GM12878 (cell line): ENCODE results near the gene SGMS1. TPM values are rescaled to one million over a fixed set of nuclear protein-coding genes. Genes with fewer than 3 reads are reported as not detected.

Experiments
- ATAC-seq: fragments of 200-7000 bp; cut with Tn5 transposase; 3 replicates; pipeline ENCODE4 v1.9.1; 2020; ENCODE audit warnings: mild to moderate bottlenecking, moderate library complexity
- BruUV-seq: library from RNA; stranded (reverse); fragments of 400-500 nt; replicated peaks from 2 replicates; lab custom pipeline; 2021; lab: Mats Ljungman, UMichigan
- CTCF ChIA-PET: fragments of 300-600 bp; sonication (Branson Sonifier 250); formaldehyde crosslinking; extraction: SDS; loops from one replicate; lab custom pipeline; 2021; ENCODE audit warnings: inconsistent platforms; lab: Yijun Ruan, JAX
- POLR2A ChIA-PET: fragments of 350-600 bp; formaldehyde crosslinking; extraction: SDS; loops from one replicate; lab custom pipeline; 2021; ENCODE audit warnings: inconsistent platforms; lab: Charles Lee
- RAD21 ChIA-PET: fragments of 300-600 bp; sonication (Branson Sonifier 250); formaldehyde crosslinking; loops from one replicate; lab custom pipeline; 2023; ENCODE audit warnings: antibody characterized with exemption; ENCODE audit not compliant: unreplicated experiment; lab: Charles Lee
- SMC1A ChIA-PET: fragments of 300-600 bp; sonication (Branson Sonifier 250); formaldehyde crosslinking; loops from one replicate; lab custom pipeline; 2023; ENCODE audit not compliant: unreplicated experiment, uncharacterized antibody; lab: Charles Lee
- DNase-seq: peaks from one replicate; pipeline ENCODE4 v3.0.0-alpha.2; 2011; ENCODE audit warnings: low read depth, low spot score
- FAIRE-seq: peaks from 3 replicates; lab custom pipeline; 2011; peaks lifted over from hg19 to GRCh38; lab: Jason Lieb, UNC
- H2AFZ ChIP-seq: 2 replicates; pipeline ENCODE4 v1.6.0; 2011; ENCODE audit warnings: low read depth, low read length, control low read depth; ENCODE audit not compliant: control insufficient read depth
- H3K27ac ChIP-seq: 2 replicates; pipeline ENCODE4 v1.5.1; 2011; ENCODE audit warnings: control low read depth; ENCODE audit not compliant: control insufficient read depth, insufficient read depth
- H3K27me3 ChIP-seq, 2 experiments: replicated peaks in 1 of 2; 2 replicates each; pipeline versions ENCODE4 v1.6.0 to v1.6.1; 2011; ENCODE audit warnings: low read length in 1 of 2; ENCODE audit not compliant: control insufficient read depth in 2 of 2, insufficient read depth in 2 of 2
- H3K36me3 ChIP-seq, 2 experiments: 2 replicates each; pipeline ENCODE4 v1.5.1; 2011; ENCODE audit warnings: low read length in 1 of 2; ENCODE audit not compliant: control insufficient read depth in 2 of 2, insufficient read depth in 2 of 2
- H3K4me1 ChIP-seq: 2 replicates; pipeline ENCODE4 v1.6.1; 2011; ENCODE audit warnings: mild to moderate bottlenecking, low read length, moderate library complexity, mixed read lengths; ENCODE audit not compliant: control insufficient read depth, insufficient read depth
- H3K4me2 ChIP-seq: 2 replicates; pipeline ENCODE4 v1.6.0; 2011; ENCODE audit warnings: control low read depth; ENCODE audit not compliant: control insufficient read depth, insufficient read depth
- H3K4me3 ChIP-seq: fragments of 200-600 bp; sonication (generic); 2 replicates; pipeline ENCODE4 v1.5.1; 2016
- H3K79me2 ChIP-seq: 2 replicates; pipeline ENCODE4 v1.6.0; 2011; ENCODE audit warnings: low read length; ENCODE audit not compliant: control insufficient read depth, insufficient read depth
- H3K9ac ChIP-seq: 2 replicates; pipeline ENCODE4 v1.8.0; 2011; ENCODE audit warnings: low read length, control low read depth, mixed read lengths; ENCODE audit not compliant: control insufficient read depth, insufficient read depth
- H3K9me3 ChIP-seq: replicated peaks from 3 replicates; pipeline ENCODE4 v1.5.1; 2011; ENCODE audit warnings: mild to moderate bottlenecking, low read length; ENCODE audit not compliant: control insufficient read depth, insufficient read depth
- H4K20me1 ChIP-seq: 2 replicates; pipeline ENCODE4 v1.6.0; 2011; ENCODE audit not compliant: control insufficient read depth, insufficient read depth
- IKZF2 ChIP-seq, 2 experiments: fragments of 450-650 bp; IDR thresholded peaks; 2 replicates each; pipeline ENCODE4 v1.6.1; 2017; ENCODE audit warnings: mild to moderate bottlenecking in 2 of 2, moderate library complexity in 2 of 2
- RELB ChIP-seq: fragments of 450-650 bp; IDR thresholded peaks from 2 replicates; pipeline ENCODE4 v1.6.1; 2017; ENCODE audit warnings: low read depth, mild to moderate bottlenecking, moderate library complexity
- WGBS: methylation state at CpG from one replicate; pipeline ENCODE4 v1.1.6; 2016; ENCODE audit warnings: low lambda C conversion rate; ENCODE audit not compliant: insufficient replicate concordance, insufficient coverage; ENCODE audit errors: missing lambda C conversion rate; 5-methylcytosine and 5-hydroxymethylcytosine counted together
- in situ Hi-C: fragments of 300-500 bp; cut with MboI; formaldehyde crosslinking; loops from 9 replicates; pipeline ENCODE4 v1.14.3; 2018; ENCODE audit warnings: mixed read lengths
- intact Hi-C: fragments of 100-400 bp; cut with micrococcal nuclease; formaldehyde crosslinking; loops from one replicate; pipeline ENCODE4 v1.14.2; 2022; ENCODE audit not compliant: unreplicated experiment
- polyA plus RNA-seq, 11 experiments: library from polyadenylated mRNA; depleted of rRNA in 4 of 11; unstranded in 6 of 11; stranded (reverse) in 5 of 11; fragments of >200 nt; fragmentation: Nextera tagmentation in 4 of 11; fragmentation: Illumina TruSeq in 1 of 11; extraction: Ambion mirVana in 4 of 11; extraction: Trizol in 1 of 11; gene quantifications; 1 replicate in 1 of 11; 2 replicates in 10 of 11; pipeline versions ENCODE4 v1.2.1 to v1.2.3, GENCODE V29; 2011 to 2016; ENCODE audit warnings: inconsistent platforms in 2 of 11, missing spikeins in 2 of 11, low read depth in 1 of 11
- total RNA-seq, 4 experiments: library from RNA; depleted of rRNA in 3 of 4; stranded (reverse); fragments of >200 nt in 3 of 4; fragmentation: Illumina TruSeq in 1 of 4; extraction: Trizol in 1 of 4; gene quantifications; 2 replicates each; pipeline versions ENCODE4 v1.2.1 to v1.2.3, GENCODE V29; 2013 to 2021

The SGMS1 gene
- total and polyA plus RNA-seq, 10 of the 15 experiments (the other 5 are each of a cell fraction or from before 2014, with no cell fraction given) = 1.4 to 14.5 (median 4.9) TPM

GRCh38 chr10:50541921-50542320, 81.8 kb downstream of the SGMS1 start:
- H2AFZ ChIP-seq = peak overlapping the region; percentile 4; the same call in 1 of the 2 replicates
- POLR2A ChIA-PET = interaction anchor here (0.6 to 1.2 kb wide), 3 partner anchors 29 to 125 kb away, joined by 3 to 4 read pairs (median 3); no protein-coding TSS in a partner anchor
- 15% methylated on average over 4 of the region's 4 CpGs for WGBS

More at GRCh38 chr10:50541921-50542320, 81.8 kb downstream of the SGMS1 start:
- no peak for DNase-seq
- Histone ChIP-seq H3K27ac (peak overlapping the region; percentile 86), H4K20me1 (no peaks in the 10 kb centered on the region), H3K9me3 (peaks cover 3% of the 10 kb centered on the region; the same call in 2 of the 3 replicates), H3K9ac (peak overlapping the region; percentile 65), H3K4me3 (peak overlapping the region; percentile 48; the same call in 1 of the 2 replicates), H3K36me3 (no peaks in the 10 kb centered on the region), H3K4me2 (peak overlapping the region; percentile 76), H3K79me2 (peaks cover 42% of the 10 kb centered on the region), H3K27me3 (no peaks in the 10 kb centered on the region), H3K4me1 (peaks cover 51% of the 10 kb centered on the region)
- SMC1A ChIA-PET = interaction anchor here (1.6 to 2.6 kb wide), 8 partner anchors 11 to 125 kb away, joined by 4 to 13 read pairs (median 6); no protein-coding TSS in a partner anchor
- intact Hi-C loops (loop anchor here (2.0 kb wide), 1 partner anchor 33 kb away; no protein-coding TSS in a partner anchor), in situ Hi-C loops (no loop called here)
- no TSS peak for BruUV-seq
- no peak for TF ChIP-seq RELB
- peak; percentile 19 to 21; a peak in 1 of 4 replicates for TF ChIP-seq IKZF2 (IDR thresholded peaks at IDR 0.05)
- CTCF ChIA-PET = interaction anchor here (0.7 to 1.4 kb wide), 3 partner anchors 13 to 83 kb away, joined by 3 to 5 read pairs (median 4); no protein-coding TSS in a partner anchor
- peak; percentile 16; the same call in 2 of the 3 replicates for ATAC-seq
- no peak for FAIRE-seq
- RAD21 ChIA-PET = interaction anchor here (0.6 to 2.1 kb wide), 8 partner anchors 12 to 112 kb away, joined by 3 to 13 read pairs (median 3); no protein-coding TSS in a partner anchor
